T-helper 1 cell (primary cell): ENCODE results near the gene PPP6R1.

ENCODE experiments used
- DNase-seq, 5 donors: peaks; one replicate each; pipeline ENCODE4 v3.0.0-alpha.2; 2012 to 2020

Gene PPP6R1

DNA sequence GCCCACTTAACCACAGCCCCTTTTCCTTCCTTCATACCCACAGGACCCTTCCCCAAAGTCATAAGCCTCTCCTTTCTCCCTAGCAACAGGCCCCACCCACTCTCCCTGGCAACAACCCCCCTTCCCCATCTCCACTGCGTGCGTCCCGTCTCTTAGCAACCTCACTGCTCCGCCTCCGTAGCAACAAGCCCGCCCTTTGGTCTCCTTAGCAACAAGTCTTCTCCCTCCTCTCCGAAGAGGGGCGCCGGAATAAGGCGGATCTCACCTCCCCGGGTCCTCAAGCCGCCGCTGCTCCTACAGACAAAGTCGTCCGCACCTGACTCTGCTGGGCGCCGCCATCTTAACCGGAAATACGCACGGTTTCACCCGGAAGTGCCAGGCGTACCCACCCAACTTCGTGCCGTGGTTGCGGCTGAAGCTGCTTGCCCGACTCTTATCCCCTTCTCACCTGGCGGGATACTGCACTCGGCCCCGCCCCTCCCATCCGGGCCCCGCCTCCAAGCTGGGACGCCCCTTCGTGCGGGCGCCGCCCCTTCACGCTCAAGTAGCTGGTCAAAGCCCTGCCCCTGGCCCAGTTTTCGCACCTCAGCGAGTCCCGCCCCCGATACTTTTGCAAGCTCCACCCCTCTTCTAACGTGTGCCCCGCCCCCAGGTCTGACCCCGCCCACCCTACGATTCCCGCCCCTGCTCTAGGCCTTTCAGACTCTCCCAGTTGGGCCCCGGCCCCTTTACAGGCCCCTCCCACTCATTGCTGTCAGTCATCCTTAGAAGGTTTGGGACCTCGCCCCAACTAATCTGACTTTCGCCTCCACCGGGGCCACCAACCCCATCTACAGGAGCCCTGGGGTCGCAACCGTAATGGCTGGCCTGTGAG lies 21.2 kb upstream of the PPP6R1 start, which contains the start of gene HSPBP1:
Gene HSPBP1 (minus strand): TSS at position 341 of the 874 bp plus-strand sequence. CDS start 502 bp downstream, outside the sequence.
- peak; percentile 90 to 98 (median 93) for DNase-seq

DNA sequence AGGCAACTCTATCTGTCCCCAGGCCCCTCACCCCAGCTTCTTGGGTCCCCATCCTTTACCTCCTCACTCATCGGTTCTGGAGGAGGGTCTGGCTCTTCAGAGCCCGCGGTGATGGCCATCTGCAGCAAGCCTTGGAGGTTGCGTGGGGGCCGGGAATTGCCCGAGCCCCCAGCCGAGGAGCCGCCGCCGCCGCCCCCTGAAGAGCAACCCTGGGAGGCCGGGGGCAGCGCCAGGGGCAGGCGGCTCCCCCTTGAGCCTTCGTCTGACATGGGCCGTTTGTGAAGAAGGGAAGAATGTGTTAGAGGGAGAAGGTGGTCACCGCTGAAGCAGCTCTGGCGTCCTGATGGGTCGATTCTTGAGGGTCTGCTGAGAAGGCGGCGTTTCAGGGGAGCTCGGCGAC lies 20.5 kb upstream of the PPP6R1 start:
- DNase-seq, result no peak

DNA sequence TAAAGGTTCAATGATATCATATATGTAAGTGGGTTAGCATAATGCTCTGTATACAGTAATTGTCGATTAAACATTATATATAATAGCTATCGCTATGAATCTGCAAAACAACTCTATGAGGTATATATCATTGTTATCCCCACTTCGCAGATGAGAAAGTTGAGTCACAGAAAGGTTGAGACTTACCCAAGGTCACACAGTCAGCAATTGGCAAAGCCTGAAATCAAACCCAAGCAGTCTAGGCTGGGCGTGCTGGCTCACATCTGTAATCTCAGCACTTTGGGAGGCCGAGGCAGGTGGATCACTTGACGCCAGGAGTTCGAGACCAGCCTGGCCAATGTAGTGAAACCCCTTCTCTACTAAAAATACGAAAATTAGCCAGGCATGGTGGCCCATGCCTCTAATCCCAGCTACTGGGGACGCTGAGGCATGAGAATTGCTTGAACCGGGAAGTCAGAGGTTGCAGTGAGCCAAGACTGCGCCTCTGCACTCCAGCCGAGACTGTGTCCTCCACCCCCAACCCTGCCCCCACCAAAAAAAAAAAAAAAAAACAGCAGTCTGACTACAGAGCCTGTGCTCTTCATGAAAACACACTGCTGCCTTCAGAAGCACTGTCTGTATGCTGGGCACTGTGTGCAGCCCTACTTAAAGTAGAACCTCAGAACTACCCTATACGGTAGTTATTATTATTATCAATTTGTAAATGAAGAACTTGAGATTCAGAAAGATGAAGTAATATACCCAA lies 19.7 kb upstream of the PPP6R1 start:
- no peak for DNase-seq

DNA sequence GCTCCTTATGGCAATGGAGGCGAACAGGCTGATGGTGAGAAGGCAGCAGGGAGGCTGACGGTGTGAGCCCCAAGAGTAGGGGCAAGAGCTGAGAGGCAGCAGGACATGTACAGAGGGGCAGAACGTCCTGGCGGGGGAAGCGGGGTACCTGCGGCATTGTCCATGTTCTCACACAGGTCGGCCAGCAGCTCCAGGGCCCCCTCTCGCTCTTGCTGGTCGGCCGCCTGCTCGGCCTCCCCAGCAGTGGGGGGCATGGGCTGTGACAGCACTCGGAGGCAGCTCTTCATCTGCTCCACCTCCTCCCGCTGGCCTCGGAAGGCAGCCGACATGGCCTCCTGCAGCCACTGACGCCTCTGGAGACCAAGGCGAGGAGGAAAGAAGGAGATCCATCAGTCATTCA lies 18.7 kb upstream of the PPP6R1 start:
- DNase-seq, result no peak

DNA sequence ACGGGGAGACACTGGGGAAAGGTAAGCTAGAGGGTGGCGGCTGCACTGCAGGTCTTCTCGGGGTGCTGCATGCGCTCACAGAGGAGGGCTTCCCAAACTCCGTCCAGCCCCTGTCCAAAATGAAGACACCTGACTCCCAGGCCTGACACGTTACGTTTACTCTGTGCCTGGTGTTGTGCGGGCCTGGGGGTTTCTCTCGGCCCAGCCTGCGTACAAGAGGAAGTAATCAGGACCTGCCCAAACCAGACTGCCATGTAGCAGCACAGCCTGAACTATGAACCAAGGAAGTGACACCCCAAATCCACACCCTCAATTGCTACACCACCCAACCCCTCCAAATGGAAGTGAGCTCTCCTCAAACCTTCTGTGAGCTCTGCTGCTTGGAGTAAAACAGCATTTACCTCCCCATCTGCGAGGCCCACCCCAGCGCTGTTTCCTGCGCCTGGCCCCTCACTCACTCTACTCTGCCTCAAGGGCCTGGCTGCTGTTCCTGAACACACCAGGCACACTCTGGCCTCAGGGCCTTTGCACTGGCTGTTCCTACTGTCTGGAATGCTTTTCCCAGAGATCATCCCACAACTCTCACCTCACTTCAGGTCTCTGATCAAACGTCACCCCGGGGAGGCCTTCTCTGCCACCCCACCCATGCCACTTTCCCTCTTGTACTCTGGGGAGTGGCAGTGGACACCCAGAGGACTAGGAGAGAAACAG lies 18.1 kb upstream of the PPP6R1 start:
- DNase-seq, result no peak

DNA sequence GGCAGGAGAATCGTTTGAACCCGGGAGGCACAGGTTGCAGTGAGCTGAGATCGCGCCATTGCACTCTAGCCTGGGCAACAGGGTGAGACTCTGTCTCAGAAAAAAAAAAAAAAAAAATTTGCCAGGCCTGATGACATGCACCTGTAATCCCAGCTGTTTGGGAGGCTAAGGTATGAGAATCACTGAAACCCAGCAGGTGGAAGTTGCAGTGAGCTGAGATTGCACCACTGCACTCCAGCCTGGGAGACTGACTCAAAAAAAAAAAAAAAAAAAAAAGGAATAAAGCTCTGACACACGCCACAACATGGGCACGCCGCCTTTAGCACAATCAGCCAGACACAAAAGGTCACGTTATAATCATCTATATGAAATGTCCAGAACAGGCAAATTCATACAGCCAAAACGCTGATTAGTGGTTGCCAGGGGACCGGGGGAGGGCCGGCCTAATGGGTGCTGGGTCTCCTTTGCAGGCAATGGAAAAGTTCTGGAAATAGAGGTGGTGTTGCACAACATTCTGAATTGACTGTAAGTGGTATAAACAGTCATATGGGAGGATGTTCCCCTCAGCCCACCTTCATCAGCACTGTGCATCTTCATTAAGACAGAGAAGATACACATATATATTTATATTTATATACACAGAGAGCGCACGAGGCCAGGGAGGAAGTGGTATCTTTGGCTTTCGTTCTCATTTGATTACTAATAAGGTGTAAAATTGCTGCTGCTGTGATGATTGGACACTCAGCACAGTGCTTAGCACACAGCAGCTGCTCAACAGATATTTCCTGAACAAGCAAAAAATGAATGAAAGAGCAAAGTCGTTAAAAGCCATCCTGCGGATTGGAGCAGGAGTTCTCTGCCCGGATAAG lies 17.3 kb upstream of the PPP6R1 start:
- DNase-seq, result peak in 1 of 5 donors; percentile 56

DNA sequence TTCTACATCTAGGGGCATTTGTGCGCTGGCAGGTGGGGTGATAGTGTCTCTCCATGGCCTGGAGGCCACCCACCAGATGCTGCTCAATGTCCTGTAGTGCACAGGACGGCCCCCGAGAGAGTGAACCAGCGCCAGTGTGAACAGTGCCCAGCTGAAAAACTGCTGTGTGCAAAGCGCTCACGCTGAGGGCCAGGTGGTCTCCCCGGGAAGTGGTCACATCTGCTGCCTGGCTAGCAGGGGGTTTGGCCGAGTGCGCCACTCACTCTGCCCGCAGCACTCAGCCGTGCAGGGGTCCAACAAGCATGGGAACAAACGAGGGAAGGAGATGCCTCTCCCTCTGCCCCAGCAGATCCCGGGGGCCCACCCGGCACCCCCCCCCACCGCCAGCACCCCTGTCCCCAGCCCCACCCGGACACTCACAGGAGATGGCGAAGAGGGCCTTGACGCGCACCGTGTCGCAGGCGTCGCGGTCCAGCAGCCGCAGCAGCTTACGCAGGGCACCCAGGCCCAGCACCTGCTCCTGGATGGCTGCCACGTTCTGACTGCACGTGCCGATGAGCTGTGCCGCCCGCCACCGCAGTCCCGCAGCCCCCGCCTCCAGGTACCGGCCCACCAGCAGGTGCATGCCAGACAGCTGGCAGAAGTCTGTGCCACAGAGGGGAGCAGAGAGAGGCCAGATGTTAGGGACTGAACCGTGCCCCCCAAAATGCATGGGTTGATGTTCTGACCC lies 15.3 kb upstream of the PPP6R1 start:
- DNase-seq, result no peak

DNA sequence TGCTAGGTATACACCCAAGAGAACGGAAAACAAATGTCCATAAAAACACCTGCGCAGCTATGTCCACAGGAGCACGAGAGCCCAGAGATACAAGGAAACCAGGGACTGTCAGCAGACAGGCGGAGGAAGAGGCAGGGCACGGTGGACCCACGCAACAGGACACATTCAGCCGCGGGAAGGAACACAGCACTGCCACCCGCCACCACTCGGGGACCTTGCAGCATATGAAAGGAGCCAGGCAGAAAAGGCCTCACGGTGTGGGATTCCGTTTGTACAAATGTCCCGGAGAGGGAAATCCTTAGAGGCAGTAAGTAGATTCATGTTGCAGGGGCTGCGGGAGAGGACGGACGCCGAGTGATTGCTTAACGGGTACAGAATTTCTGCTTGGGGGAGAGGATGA lies 13.3 kb upstream of the PPP6R1 start:
- no peak for DNase-seq

DNA sequence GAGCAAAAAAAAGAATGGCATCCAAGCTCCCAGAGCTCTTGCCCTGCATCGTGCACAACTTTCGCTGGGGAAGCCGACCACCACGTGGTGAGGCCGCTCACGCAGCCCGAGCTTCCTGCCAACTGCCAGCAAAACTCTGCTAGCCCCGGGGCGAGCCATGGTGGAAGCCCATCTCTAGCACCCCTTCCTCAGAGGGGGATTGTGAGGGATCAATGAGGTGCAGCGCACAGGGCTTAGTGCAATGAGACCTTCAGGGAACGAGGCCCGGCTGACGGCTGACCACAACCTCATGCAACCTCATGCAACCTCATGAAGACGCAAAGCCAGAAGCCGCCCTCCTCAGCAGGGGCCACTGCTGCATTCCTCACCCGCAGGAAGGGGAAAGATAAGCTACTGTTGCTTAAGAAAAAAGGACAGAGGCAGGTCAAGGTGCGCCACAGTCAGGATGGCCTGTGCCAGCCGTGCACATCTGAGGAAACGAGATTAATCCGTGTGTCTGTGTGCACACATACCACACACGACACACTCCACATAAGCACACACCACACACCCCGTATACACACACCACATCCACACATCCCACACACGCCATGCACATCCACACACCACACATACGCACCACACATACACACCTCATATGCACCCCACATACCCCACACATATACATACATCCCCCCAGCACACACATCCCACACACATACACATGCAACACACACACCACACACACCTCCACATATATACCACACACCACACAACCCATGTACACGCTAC lies 11.5 kb upstream of the PPP6R1 start:
- no peak for DNase-seq

DNA sequence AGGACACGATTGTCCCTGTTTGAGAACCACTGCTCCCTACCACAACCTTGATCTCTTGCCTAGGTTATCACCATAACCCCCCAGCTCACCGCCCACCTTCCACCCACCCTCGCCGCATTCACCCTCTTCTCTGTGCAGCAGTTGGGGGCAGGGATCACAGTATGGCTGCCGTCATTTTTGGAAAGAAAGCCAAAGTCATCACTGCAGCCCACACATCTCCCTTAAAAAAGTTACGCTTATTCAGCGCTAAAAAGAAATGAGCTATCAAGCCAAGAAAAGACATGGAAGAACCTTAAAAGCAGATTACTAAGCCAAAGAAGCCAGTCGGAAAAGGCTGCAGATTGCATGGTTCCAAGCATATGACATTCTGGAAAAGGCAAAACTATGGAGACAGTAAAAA lies 10.5 kb upstream of the PPP6R1 start:
- DNase-seq, result no peak

DNA sequence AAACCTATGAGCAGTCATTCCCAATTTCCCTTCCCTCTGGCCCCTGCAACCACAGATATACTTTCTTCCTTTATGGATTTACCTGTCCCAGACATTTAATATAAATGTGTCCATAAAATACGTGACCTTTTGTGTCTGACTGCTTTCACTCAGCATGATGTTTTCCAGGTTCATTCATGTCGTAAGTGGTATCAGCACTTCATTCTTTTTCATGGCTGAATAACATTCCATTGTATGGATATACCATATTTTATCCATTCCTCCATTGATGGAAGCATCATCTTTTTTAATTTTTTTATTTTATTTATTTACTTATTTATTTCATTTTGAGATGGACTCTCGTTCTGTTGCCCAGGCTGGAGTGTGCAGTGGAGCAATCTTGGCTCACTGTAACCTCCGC lies 8.0 kb upstream of the PPP6R1 start:
- DNase-seq, result no peak

DNA sequence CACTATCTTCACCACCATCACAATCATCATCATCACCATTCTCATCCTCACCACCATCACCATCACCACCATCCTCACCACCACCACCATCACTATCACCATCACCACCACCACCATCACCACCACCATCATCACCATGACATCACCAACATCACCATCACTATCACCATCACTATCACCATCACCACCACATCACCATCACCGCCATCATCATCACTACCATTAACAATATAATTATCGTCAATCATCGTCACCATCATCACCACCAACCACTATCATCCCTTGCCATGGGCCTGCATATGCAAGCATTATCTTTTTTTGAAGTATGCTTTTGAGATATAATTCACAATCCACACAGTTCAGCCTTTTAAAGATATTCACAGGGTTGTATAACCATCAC lies 7.6 kb upstream of the PPP6R1 start:
- DNase-seq, result no peak

DNA sequence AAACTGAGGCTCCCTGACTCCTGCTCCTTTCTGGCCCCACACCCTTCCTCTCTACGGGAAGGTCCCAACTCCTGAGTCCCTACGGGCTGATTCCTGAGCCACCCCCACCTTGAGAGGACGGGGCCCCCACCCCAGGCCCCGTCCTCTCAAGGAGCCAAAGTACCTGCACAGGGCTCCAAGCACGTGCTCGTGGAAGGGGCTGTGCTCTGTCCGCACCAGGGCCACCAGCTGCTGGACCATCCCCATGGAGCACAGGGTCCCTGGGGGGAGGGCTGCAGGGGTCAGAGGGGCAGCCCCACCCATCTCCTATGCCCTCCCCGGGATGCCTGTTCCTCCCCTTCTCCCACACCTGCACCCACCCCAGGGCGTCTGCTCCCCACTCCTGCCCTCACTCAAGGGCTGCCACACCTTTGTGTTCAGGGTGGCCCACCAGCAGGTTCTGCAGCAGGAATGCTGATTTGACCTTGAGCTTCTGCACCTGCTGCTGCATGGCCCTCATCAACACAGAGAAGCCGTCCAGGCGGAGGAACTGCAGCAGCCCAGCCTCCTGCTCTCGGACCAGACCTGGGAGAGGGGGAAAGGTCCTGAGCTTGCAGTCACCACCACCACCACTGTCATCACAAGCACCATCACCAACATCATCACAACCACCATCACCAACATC lies 7.0 kb upstream of the PPP6R1 start:
- DNase-seq, result no peak

DNA sequence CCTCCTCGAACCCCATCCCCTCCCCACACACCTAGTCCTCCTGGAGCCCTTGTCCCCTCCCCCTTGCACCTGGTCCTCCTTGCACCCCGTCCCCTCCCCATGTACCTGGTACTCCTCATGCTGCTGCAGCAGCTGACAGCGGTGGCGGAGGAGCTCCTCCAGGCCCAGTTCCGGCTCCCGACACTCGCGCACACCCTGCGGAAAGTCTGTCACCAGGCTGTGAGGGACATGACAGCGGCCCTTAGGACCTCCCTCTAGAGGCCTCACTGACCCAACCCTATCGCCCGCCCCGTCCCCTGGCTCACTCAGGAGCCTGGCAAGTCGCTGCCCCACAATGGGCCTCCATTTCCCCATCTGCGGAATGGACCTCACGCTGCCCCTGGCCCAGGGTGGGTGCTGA lies 6.4 kb upstream of the PPP6R1 start:
- no peak for DNase-seq

DNA sequence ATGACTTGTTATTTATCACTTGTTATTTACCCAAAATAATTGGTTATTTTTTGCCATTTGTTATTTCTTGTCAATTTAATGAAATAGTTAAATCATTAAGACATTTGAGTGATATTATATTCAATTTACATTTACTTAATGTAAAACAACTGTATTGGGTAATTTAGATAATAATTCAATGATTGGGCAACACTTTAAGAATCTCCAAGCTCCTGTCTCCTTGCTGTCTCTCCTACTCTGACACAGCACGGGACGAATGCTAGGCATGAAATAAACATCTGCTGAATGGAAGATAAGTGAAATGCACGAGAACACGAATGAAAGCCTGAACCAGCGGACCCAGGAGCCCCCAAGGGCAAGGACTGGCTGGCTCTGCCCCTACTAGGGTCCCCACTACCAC lies 5.7 kb upstream of the PPP6R1 start:
- no peak for DNase-seq

DNA sequence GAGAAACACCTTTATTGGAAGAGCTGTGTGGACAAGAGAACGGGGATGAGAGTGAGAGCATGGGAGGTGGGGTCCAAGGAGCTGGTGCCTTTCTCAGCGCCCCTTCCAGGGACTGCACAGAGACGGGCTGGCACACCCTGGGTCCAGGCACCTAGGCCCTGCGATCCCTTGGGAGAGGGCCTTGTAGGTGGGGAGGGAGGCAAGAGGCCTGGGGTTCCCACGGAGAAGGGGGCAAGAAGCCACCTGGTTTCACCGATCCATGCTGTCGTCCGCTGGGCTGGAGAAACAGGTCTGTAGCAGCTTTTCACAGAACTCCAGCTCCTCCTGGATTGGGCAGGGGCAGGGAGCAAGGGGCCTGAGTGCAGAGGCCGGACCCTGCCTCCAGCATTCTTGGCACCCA lies 3.5 kb upstream of the PPP6R1 start:
- DNase-seq, result no peak

DNA sequence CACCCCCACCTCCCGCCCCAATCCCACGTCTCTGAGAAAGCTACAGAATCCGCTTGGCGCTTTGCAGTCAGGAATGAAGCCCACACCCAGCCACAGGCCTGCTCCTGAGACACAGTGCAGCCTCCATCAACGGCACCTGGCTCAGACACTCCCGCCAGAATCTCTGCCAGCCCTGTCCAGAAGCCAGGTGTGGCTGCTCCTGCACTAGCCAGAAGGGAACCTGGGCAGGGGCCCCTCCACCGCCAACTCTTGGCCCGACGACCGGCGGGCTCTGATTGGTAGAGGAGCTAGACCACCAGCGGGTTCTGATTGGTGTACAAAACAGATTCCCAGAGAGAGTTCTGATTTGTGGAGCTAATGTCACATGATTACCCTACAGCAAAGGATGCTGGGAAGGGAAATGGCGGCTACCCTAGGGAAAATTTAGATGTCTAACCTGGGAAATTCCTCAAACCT lies 2.9 kb upstream of the PPP6R1 start:
- no peak for DNase-seq

DNA sequence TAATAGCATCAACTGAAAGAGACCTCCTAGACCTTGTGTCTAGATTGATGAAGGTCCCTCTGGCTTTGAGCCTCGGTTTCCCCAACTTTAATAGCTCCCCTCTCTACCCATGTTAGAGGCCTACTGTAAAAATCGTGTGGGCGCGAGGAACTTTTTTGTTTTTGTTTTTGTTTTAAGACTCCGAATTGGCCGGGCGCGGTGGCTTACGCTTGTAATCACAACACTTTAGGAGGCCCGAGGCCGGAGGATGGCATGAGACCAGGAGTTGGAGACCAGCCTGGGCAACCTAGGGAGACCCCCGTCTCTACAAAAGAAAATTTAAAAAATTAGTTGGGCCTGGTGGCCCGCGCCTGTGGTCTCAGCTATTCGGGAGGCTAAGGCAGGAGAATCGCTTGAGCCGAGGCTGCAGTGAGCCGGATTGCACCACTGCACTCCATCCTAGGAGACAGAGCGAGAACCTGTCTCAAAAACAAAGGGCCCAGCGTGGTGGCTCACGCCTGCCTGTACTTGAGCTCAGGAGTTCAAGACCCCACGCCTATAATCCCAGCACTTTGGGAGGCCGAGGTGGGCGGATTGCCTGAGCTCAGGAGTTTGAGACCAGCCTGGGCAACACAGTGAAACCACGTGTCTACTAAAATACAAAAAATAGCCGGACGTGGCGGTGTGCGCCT lies 858 bp upstream of the PPP6R1 start:
- DNase-seq, result peak in 1 of 5 donors; percentile 17

DNA sequence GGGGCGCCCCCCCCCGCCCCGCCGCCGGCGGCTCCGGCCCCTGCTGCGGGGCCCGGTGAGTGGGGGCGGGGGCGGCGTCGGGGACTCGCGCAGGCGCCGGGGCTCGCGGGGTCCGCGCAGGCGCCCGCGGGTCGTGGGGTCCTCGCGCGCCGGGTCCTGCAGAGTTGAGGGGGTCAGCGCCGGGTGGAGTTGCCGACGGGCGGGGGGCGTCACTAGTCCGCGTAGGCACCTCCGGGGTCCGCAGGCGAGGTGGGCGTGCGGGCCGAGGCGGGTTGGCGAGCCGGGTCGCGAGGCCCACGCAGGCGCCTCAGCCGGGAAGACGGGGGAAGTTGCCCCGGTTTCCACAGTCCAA lies 365 bp downstream of the PPP6R1 start:
- peak in 4 of 5 donors; percentile 33 to 62 (median 35) for DNase-seq
